DND-41 (cell line): ENCODE measurements around the gene ZNF672.
"Not testable (repeated sequence)": the region's sequence is repeated elsewhere in the genome, so short reads cannot be mapped to it uniquely, and the experiment has no call there.

Experiments used
- ATAC-seq: fragments of 200-7000 bp; cut with Tn5 transposase; 3 replicates; pipeline ENCODE4 v1.9.1; 2021; ENCODE audit warnings: low read depth; ENCODE audit not compliant: insufficient read depth
- DNase-seq: peaks from one replicate; pipeline ENCODE4 v3.0.0-alpha.2; 2020
- H2AFZ ChIP-seq: 2 replicates; pipeline ENCODE4 v1.6.0; 2012; ENCODE audit warnings: low read depth, low read length
- H3K27ac ChIP-seq: 2 replicates; pipeline ENCODE4 v1.5.1; 2012; ENCODE audit warnings: low read length, inconsistent platforms
- H3K27me3 ChIP-seq: fragments of 200-600 bp; sonication (generic); 2 replicates; pipeline ENCODE4 v1.6.0; 2012; ENCODE audit warnings: low read length, mild to moderate bottlenecking, inconsistent platforms; ENCODE audit not compliant: insufficient read depth, poor library complexity
- H3K36me3 ChIP-seq: 2 replicates; pipeline ENCODE4 v1.5.1; 2012; ENCODE audit warnings: low read length, inconsistent platforms; ENCODE audit not compliant: insufficient read depth
- H3K4me1 ChIP-seq: 2 replicates; pipeline ENCODE4 v1.5.1; 2012; ENCODE audit warnings: mild to moderate bottlenecking, low read length; ENCODE audit not compliant: insufficient read depth
- H3K4me2 ChIP-seq: 2 replicates; pipeline ENCODE4 v1.6.0; 2012; ENCODE audit warnings: mild to moderate bottlenecking, moderate library complexity, low read length, inconsistent platforms; ENCODE audit not compliant: insufficient read depth
- H3K4me3 ChIP-seq, 2 experiments: fragments of 200-600 bp in 1 of 2; shearing (Covaris generic) in 1 of 2; 2 replicates each; pipeline ENCODE4 v1.5.1; 2012 to 2016; ENCODE audit warnings: inconsistent platforms in 2 of 2, low read length in 2 of 2, mild to moderate bottlenecking in 2 of 2, low read depth in 1 of 2, moderate library complexity in 1 of 2
- H3K79me2 ChIP-seq: 2 replicates; pipeline ENCODE4 v1.6.0; 2012; ENCODE audit warnings: low read length, inconsistent platforms; ENCODE audit not compliant: insufficient read depth
- H3K9ac ChIP-seq: 2 replicates; pipeline ENCODE4 v1.6.0; 2012; ENCODE audit warnings: low read depth, mild to moderate bottlenecking, inconsistent platforms, low read length, moderate library complexity
- H3K9me3 ChIP-seq: 2 replicates; pipeline ENCODE4 v1.5.1; 2012; ENCODE audit warnings: low read length, moderate library complexity, mild to moderate bottlenecking, inconsistent platforms; ENCODE audit not compliant: insufficient read depth, severe bottlenecking
- H4K20me1 ChIP-seq: 2 replicates; pipeline ENCODE4 v1.6.0; 2012; ENCODE audit warnings: low read length; ENCODE audit not compliant: insufficient read depth
- EZH2 ChIP-seq: IDR thresholded peaks from 3 replicates; pipeline ENCODE4 v1.6.1; 2012; ENCODE audit warnings: borderline replicate concordance, low read depth, mild to moderate bottlenecking, moderate library complexity, low read length, inconsistent platforms; ENCODE audit not compliant: severe bottlenecking
- TF ChIP-seq, protein P1 (sequence below): IDR thresholded peaks from 2 replicates; pipeline ENCODE4 v1.5.1; 2012; ENCODE audit warnings: borderline replicate concordance, low read length, moderate library complexity, mild to moderate bottlenecking; ENCODE audit not compliant: poor library complexity, severe bottlenecking; ENCODE audit errors: extremely low read depth

The ZNF672 gene

DNA sequence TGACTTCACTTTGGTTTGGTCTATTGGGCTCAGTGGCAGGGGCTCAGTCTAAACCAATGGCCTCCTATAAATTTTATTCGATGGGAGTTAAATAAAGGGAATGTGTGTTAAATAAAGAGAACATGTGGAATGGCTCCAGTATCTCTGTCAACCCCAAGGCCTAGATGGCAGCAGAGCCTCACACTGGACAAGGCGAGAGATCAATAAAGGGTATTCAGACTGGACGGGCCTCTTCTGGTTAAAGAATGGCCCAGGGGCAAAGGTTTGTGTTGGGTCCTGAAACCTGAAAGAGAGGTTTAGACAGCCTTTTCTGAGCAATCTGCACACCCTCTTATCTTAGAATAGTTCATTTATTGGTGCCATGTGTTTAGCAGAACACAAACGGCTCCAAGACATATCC lies 47.0 kb upstream of the ZNF672 start:
- no peaks in the 10 kb centered on the region for H3K27me3 ChIP-seq
- no peak overlapping the region for H3K4me2 ChIP-seq
- no peak overlapping the region for H3K4me3 ChIP-seq
- no peaks in the 10 kb centered on the region for H3K79me2 ChIP-seq
- H3K36me3 ChIP-seq = no peaks in the 10 kb centered on the region
- no peak for ATAC-seq
- no peaks in the 10 kb centered on the region for H4K20me1 ChIP-seq
- no peaks in the 10 kb centered on the region for H3K4me1 ChIP-seq
- H3K27ac ChIP-seq = no peak overlapping the region
- DNase-seq = no peak
- H2AFZ ChIP-seq = no peak overlapping the region
- no peaks in the 10 kb centered on the region for H3K9me3 ChIP-seq
- H3K9ac ChIP-seq = no peak overlapping the region
- TF ChIP-seq EZH2 = no peak
- TF ChIP-seq, protein P1, sequence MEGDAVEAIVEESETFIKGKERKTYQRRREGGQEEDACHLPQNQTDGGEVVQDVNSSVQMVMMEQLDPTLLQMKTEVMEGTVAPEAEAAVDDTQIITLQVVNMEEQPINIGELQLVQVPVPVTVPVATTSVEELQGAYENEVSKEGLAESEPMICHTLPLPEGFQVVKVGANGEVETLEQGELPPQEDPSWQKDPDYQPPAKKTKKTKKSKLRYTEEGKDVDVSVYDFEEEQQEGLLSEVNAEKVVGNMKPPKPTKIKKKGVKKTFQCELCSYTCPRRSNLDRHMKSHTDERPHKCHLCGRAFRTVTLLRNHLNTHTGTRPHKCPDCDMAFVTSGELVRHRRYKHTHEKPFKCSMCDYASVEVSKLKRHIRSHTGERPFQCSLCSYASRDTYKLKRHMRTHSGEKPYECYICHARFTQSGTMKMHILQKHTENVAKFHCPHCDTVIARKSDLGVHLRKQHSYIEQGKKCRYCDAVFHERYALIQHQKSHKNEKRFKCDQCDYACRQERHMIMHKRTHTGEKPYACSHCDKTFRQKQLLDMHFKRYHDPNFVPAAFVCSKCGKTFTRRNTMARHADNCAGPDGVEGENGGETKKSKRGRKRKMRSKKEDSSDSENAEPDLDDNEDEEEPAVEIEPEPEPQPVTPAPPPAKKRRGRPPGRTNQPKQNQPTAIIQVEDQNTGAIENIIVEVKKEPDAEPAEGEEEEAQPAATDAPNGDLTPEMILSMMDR = no peak

DNA sequence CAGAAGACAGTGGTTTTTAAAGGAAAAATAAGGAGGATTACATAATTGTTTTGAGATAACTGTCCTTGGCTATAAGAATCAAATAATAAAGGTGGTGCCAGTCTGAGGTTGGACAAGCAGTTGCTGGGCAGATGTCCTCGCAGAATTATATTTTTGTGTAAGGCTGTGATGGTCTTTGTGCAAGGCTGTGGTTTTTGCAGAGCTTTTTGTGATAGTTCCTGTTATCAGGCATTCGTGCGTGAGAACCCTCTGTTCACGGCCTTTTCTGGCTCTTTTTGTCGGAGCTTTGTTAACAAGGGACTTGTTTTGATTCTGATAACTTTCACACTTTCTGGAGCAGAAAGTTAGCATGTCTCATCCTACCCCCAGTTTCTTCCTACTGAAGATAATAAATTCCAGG lies 45.7 kb upstream of the ZNF672 start:
- no peak for ATAC-seq
- H3K36me3 ChIP-seq = no peaks in the 10 kb centered on the region
- no peak overlapping the region for H3K9ac ChIP-seq
- no peak overlapping the region for H3K4me3 ChIP-seq
- H4K20me1 ChIP-seq = no peaks in the 10 kb centered on the region
- no peak overlapping the region for H3K4me2 ChIP-seq
- H2AFZ ChIP-seq = no peak overlapping the region
- H3K27ac ChIP-seq = no peak overlapping the region
- DNase-seq = no peak
- TF ChIP-seq, protein P1 = no peak
- TF ChIP-seq EZH2 = no peak
- H3K9me3 ChIP-seq = no peaks in the 10 kb centered on the region
- no peaks in the 10 kb centered on the region for H3K27me3 ChIP-seq
- no peaks in the 10 kb centered on the region for H3K79me2 ChIP-seq
- H3K4me1 ChIP-seq = no peaks in the 10 kb centered on the region

DNA sequence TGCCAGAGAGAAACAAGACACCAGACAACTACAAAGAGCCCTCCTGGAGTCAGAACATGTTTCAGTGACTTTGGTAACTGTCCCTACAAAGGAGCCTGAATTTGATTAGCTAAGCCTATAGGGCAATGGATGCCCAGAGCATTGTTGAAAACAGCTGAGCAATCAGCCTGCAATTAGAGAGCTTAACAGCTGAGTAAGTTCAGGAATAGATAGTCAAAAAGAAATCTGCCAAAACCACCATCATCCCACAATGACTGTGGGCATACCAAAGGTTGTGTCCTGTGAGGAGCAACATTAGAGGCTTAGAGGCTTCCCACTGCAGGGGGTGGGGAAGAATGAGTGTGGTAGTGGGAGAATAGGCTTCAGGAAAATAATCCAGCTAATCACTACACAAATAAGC lies 44.4 kb upstream of the ZNF672 start:
- H3K4me3 ChIP-seq = no peak overlapping the region
- H3K27me3 ChIP-seq = no peaks in the 10 kb centered on the region
- H3K27ac ChIP-seq = no peak overlapping the region
- no peak for TF ChIP-seq EZH2
- TF ChIP-seq, protein P1 = no peak
- H3K9ac ChIP-seq = no peak overlapping the region
- no peak overlapping the region for H3K4me2 ChIP-seq
- H3K79me2 ChIP-seq = no peaks in the 10 kb centered on the region
- no peaks in the 10 kb centered on the region for H3K36me3 ChIP-seq
- ATAC-seq = no peak
- no peaks in the 10 kb centered on the region for H3K4me1 ChIP-seq
- no peak overlapping the region for H2AFZ ChIP-seq
- H4K20me1 ChIP-seq = no peaks in the 10 kb centered on the region
- DNase-seq = no peak
- H3K9me3 ChIP-seq = no peaks in the 10 kb centered on the region

DNA sequence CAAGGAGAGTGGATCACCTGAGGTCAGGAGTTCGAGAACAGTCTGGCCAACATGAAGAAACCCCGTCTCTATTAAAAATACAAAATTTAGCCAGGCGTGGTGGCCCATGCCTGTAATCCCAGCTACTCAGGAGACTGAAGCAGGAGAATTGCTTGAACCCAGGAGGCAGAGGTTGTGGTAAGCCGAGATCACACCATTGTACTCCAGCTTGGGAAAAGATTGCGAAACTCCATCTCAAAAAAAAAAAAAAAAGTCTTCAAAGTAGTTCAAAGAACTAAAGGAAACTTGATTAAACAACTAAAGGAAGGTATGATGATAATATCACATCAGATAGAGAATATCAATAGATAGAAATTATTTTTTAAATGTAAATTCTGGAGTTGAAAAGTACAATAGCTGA lies 43.4 kb upstream of the ZNF672 start:
- H2AFZ ChIP-seq, ATAC-seq, H3K27ac ChIP-seq, H4K20me1 ChIP-seq, H3K9me3 ChIP-seq, H3K9ac ChIP-seq, H3K27me3 ChIP-seq, H3K79me2 ChIP-seq, H3K4me3 ChIP-seq, H3K4me1 ChIP-seq, DNase-seq, H3K36me3 ChIP-seq, H3K4me2 ChIP-seq: not testable (repeated sequence)
